Smooth muscle cell (in vitro differentiated cells): ENCODE results near the gene AGAP1. TPM values are rescaled to one million over a fixed set of nuclear protein-coding genes. Genes with fewer than 3 reads are reported as not detected.

Experiments used
- DNase-seq: peaks from one replicate; lab custom pipeline; 2025; ENCODE audit not compliant: unreplicated experiment; lab: John Stamatoyannopoulos, UW
- H2AFZ ChIP-seq: fragments of 200-600 bp; sonication (generic); 2 replicates; pipeline ENCODE4 v1.6.0; 2016; ENCODE audit warnings: antibody characterized with exemption, low read depth, mild to moderate bottlenecking
- H3F3A ChIP-seq: fragments of 200-600 bp; sonication (generic); 2 replicates; pipeline ENCODE4 v1.6.0; 2017; ENCODE audit warnings: antibody characterized with exemption, low read depth
- H3K27ac ChIP-seq: fragments of 200-600 bp; sonication (generic); 2 replicates; pipeline ENCODE4 v1.5.1; 2016; ENCODE audit warnings: low read depth, mild to moderate bottlenecking
- H3K27me3 ChIP-seq: fragments of 200-600 bp; sonication (generic); 2 replicates; pipeline ENCODE4 v1.6.1; 2016; ENCODE audit warnings: low read depth, mild to moderate bottlenecking
- H3K36me3 ChIP-seq: fragments of 200-600 bp; sonication (generic); 2 replicates; pipeline ENCODE4 v1.5.1; 2016; ENCODE audit warnings: low read depth
- H3K4me1 ChIP-seq: fragments of 200-600 bp; sonication (generic); 2 replicates; pipeline ENCODE4 v1.5.1; 2016; ENCODE audit warnings: low read depth
- H3K4me2 ChIP-seq: fragments of 200-600 bp; sonication (generic); 2 replicates; pipeline ENCODE4 v1.6.0; 2016; ENCODE audit warnings: mild to moderate bottlenecking
- H3K4me3 ChIP-seq: fragments of 200-600 bp; sonication (generic); 2 replicates; pipeline ENCODE4 v1.5.1; 2016; ENCODE audit warnings: mild to moderate bottlenecking
- H3K79me2 ChIP-seq: fragments of 200-600 bp; sonication (generic); 2 replicates; pipeline ENCODE4 v1.6.0; 2016; ENCODE audit warnings: low read depth, mild to moderate bottlenecking
- H3K9ac ChIP-seq: fragments of 200-600 bp; sonication (generic); 2 replicates; pipeline ENCODE4 v1.6.0; 2016; ENCODE audit warnings: low read depth
- H3K9me3 ChIP-seq: fragments of 200-600 bp; sonication (generic); replicated peaks from 2 replicates; pipeline ENCODE4 v1.5.1; 2016; ENCODE audit warnings: low read depth
- H4K20me1 ChIP-seq: fragments of 200-600 bp; sonication (generic); 2 replicates; pipeline ENCODE4 v1.6.0; 2016; ENCODE audit warnings: low read depth
- CTCF ChIP-seq: fragments of 200-600 bp; sonication (generic); IDR thresholded peaks from 2 replicates; pipeline ENCODE4 v1.5.1; 2017; ENCODE audit warnings: borderline replicate concordance, mild to moderate bottlenecking, antibody characterized with exemption; ENCODE audit not compliant: insufficient read depth, poor library complexity, severe bottlenecking
- whole genome bisulfite sequencing: methylation state at CpG from one replicate; pipeline ENCODE4 v1.1.7; 2016; ENCODE audit warnings: low lambda C conversion rate; 5-methylcytosine and 5-hydroxymethylcytosine counted together
- polyA plus RNA-seq: library from polyadenylated mRNA; unstranded; fragments of >200 nt; fragmentation: Nextera tagmentation; extraction: Ambion mirVana; gene quantifications from 2 replicates; pipeline ENCODE4 v1.2.1, GENCODE V29; 2016
- total RNA-seq: library from RNA; depleted of rRNA; stranded (reverse); fragments of >200 nt; gene quantifications from 2 replicates; pipeline ENCODE4 v1.2.3, GENCODE V29; 2014

The AGAP1 gene
- total and polyA plus RNA-seq, 2 experiments from 2014 or later = 3.9 to 9.8 TPM

GRCh38 chr2:236129935-236130334, 636.1 kb downstream of the AGAP1 start:
- H3K4me2 ChIP-seq = no peak overlapping the region
- no peak overlapping the region for H3K9ac ChIP-seq
- no peaks in the 10 kb centered on the region for H3K79me2 ChIP-seq
- no peak for DNase-seq
- no peak for TF ChIP-seq CTCF
- no peaks in the 10 kb centered on the region for H3K27me3 ChIP-seq
- no peaks in the 10 kb centered on the region for H3F3A ChIP-seq
- H3K9me3 ChIP-seq = no peaks in the 10 kb centered on the region
- no peak overlapping the region for H2AFZ ChIP-seq
- no peaks in the 10 kb centered on the region for H4K20me1 ChIP-seq
- no peak overlapping the region for H3K4me3 ChIP-seq
- no peaks in the 10 kb centered on the region for H3K4me1 ChIP-seq
- 99% methylated on average over 4 of the region's 4 CpGs for WGBS
- no peaks in the 10 kb centered on the region for H3K36me3 ChIP-seq
- no peak overlapping the region for H3K27ac ChIP-seq

GRCh38 chr2:236130349-236130998, 636.6 kb downstream of the AGAP1 start:
- WGBS = 96% methylated on average over 6 of the region's 6 CpGs
- Histone ChIP-seq H3K4me2 (no peak overlapping the region), H3K27ac (no peak overlapping the region)

GRCh38 chr2:236131073-236131692, 637.3 kb downstream of the AGAP1 start:
- 91% methylated on average over 10 of the region's 10 CpGs for WGBS
- no peak for TF ChIP-seq CTCF
- DNase-seq = no peak

More at GRCh38 chr2:236130349-236130998, 636.6 kb downstream of the AGAP1 start:
- Histone ChIP-seq H2AFZ (no peak overlapping the region), H3K9ac (no peak overlapping the region), H3K4me1 (no peaks in the 10 kb centered on the region), H3K36me3 (no peaks in the 10 kb centered on the region), H3K4me3 (no peak overlapping the region), H3F3A (no peaks in the 10 kb centered on the region), H4K20me1 (no peaks in the 10 kb centered on the region), H3K27me3 (no peaks in the 10 kb centered on the region), H3K9me3 (no peaks in the 10 kb centered on the region), H3K79me2 (no peaks in the 10 kb centered on the region)
- no peak for TF ChIP-seq CTCF
- no peak for DNase-seq

More at GRCh38 chr2:236131073-236131692, 637.3 kb downstream of the AGAP1 start:
- Histone ChIP-seq H3K4me1 (no peaks in the 10 kb centered on the region), H3K27me3 (no peaks in the 10 kb centered on the region), H3K36me3 (no peaks in the 10 kb centered on the region), H3K79me2 (no peaks in the 10 kb centered on the region), H3F3A (no peaks in the 10 kb centered on the region), H3K9me3 (no peaks in the 10 kb centered on the region), H4K20me1 (no peaks in the 10 kb centered on the region), H3K4me3 (no peak overlapping the region), H3K9ac (no peak overlapping the region), H2AFZ (no peak overlapping the region), H3K4me2 (no peak overlapping the region), H3K27ac (no peak overlapping the region)
